ENCODE results near the gene COPS7A.

DNA sequence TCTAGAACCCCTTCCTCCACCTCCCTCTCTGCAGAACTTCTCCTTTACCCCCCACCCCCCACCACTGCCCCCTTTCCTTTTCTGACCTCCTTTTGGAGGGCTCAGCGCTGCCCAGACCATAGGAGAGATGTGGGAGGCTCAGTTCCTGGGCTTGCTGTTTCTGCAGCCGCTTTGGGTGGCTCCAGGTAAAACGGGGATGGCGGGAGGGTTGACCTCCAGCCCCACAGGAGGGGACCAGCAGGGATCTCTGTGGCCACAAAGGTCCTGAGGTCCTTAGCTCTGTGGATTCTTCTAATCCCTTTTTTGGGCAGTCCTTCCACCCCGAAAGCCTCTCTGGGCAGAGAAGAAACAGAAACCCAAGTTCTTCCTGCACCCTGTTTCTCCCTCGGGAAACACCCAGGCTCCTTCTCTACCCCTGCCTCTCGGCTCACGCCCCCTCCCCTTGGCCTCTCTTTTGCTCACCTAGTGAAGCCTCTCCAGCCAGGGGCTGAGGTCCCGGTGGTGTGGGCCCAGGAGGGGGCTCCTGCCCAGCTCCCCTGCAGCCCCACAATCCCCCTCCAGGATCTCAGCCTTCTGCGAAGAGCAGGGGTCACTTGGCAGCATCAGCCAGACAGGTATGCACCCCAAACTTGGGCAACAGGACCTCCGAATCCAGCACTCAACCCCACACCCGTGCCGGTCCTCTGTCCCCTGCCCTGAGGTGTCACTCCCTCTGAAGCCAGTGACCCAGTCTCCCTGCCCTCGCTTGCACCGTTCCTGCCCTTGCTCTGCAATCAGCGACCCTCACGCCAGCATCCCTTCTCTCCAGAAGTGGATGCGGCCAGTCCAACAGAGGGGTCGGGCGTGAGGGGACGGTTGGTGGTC lies 49.1 kb downstream of the COPS7A start:
- no peak for TF ChIP-seq EZH2 (IDR thresholded peaks at IDR 0.05; ENCODE audit: borderline replicate concordance, insufficient read depth, low read depth, low read length, poor library complexity, severe bottlenecking)
- TF ChIP-seq, protein P1, sequence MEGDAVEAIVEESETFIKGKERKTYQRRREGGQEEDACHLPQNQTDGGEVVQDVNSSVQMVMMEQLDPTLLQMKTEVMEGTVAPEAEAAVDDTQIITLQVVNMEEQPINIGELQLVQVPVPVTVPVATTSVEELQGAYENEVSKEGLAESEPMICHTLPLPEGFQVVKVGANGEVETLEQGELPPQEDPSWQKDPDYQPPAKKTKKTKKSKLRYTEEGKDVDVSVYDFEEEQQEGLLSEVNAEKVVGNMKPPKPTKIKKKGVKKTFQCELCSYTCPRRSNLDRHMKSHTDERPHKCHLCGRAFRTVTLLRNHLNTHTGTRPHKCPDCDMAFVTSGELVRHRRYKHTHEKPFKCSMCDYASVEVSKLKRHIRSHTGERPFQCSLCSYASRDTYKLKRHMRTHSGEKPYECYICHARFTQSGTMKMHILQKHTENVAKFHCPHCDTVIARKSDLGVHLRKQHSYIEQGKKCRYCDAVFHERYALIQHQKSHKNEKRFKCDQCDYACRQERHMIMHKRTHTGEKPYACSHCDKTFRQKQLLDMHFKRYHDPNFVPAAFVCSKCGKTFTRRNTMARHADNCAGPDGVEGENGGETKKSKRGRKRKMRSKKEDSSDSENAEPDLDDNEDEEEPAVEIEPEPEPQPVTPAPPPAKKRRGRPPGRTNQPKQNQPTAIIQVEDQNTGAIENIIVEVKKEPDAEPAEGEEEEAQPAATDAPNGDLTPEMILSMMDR (IDR thresholded peaks at IDR 0.05), result no peak

Measured in B cell (primary cell).